Peyer's patch (tissue), 4 donors: ENCODE data around the gene SMIM15. TPM values are rescaled to one million over a fixed set of nuclear protein-coding genes. Genes with fewer than 3 reads are reported as not detected.
"Not testable (repeated sequence)": the region's sequence is repeated elsewhere in the genome, so short reads cannot be mapped to it uniquely, and the experiment has no call there.

Experiments used
- DNase-seq, 3 donors: peaks; one replicate each; pipeline ENCODE4 v3.0.0-alpha.2; 2017 to 2019
- H3K27ac ChIP-seq, 4 donors: fragments of 200-600 bp; sonication (generic); one replicate each; pipeline ENCODE4 v1.5.1; 2016 to 2019
- H3K27me3 ChIP-seq, 2 donors: fragments of 200-600 bp; sonication (generic); one replicate each; pipeline ENCODE4 v1.5.1; 2019
- H3K36me3 ChIP-seq, 3 donors: fragments of 200-600 bp; sonication (generic); one replicate each; pipeline ENCODE4 v1.5.1; 2016 to 2019
- H3K4me1 ChIP-seq, 4 donors: fragments of 200-600 bp; sonication (generic); one replicate each; pipeline ENCODE4 v1.5.1; 2016 to 2019
- H3K4me3 ChIP-seq, 4 donors: fragments of 200-600 bp; sonication (generic); 1 replicate in 3 of 4; 2 replicates in 1 of 4; pipeline ENCODE4 v1.5.1; 2016 to 2019; ENCODE audit warnings: mild to moderate bottlenecking in 1 of 4
- H3K9me3 ChIP-seq, 4 donors: fragments of 200-600 bp; sonication (generic); one replicate each; pipeline ENCODE4 v1.5.1; 2016 to 2019; ENCODE audit warnings: mild to moderate bottlenecking in 1 of 4
- POLR2A ChIP-seq, 2 donors: fragments of 450-650 bp; IDR thresholded peaks; one replicate each; pipeline ENCODE4 v1.5.1; 2017; ENCODE audit warnings: antibody characterized with exemption in 2 of 2, mild to moderate bottlenecking in 2 of 2, moderate library complexity in 2 of 2
- total RNA-seq, 4 donors: library from RNA; depleted of rRNA; stranded (reverse); fragments of >200 nt; gene quantifications; one replicate each; pipeline ENCODE4 v1.1.0, GENCODE V29; 2016
- TF ChIP-seq, protein P1 (sequence below), 6 experiments: fragments of 450-650 bp in 4 of 6; fragments of 200-600 bp in 2 of 6; sonication (generic) in 1 of 6; IDR thresholded peaks; one replicate each; pipeline ENCODE4 v1.5.1; 2017 to 2019; ENCODE audit warnings: antibody characterized with exemption in 6 of 6, mild to moderate bottlenecking in 3 of 6, moderate library complexity in 1 of 6

SMIM15 gene
- total RNA-seq, 4 donors from 2014 or later = 23.9 to 55.1 (median 36.9) TPM

DNA sequence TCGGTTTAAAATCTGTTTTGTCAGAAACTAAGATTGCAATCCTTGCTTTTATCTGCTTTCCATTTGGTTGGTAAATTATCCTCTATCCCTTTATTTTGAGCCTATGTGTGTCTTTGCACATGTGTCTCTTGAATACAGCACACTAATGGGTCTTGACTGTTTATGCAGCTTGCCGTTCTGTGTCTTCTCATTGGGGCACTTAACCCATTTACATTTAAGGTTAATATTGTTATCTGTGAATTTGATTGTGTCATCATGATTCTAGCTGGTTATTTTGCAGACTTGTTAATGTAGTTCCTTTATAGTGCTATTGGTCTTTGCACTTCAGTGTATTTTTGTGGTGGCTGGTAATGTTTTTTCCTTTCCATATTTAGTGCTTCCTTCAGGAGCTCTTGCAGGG is 36.3 kb upstream of the SMIM15 start:
- no peaks in the 10 kb centered on the region for H3K9me3 ChIP-seq
- H3K4me1 ChIP-seq = no peaks in the 10 kb centered on the region
- H3K36me3 ChIP-seq = no peaks in the 10 kb centered on the region
- H3K27ac ChIP-seq = no peak overlapping the region
- H3K4me3 ChIP-seq = no peak overlapping the region
- DNase-seq = no peak
- H3K27me3 ChIP-seq = no peaks in the 10 kb centered on the region
- no peak for TF ChIP-seq POLR2A (IDR thresholded peaks at IDR 0.05)
- TF ChIP-seq, protein P1, sequence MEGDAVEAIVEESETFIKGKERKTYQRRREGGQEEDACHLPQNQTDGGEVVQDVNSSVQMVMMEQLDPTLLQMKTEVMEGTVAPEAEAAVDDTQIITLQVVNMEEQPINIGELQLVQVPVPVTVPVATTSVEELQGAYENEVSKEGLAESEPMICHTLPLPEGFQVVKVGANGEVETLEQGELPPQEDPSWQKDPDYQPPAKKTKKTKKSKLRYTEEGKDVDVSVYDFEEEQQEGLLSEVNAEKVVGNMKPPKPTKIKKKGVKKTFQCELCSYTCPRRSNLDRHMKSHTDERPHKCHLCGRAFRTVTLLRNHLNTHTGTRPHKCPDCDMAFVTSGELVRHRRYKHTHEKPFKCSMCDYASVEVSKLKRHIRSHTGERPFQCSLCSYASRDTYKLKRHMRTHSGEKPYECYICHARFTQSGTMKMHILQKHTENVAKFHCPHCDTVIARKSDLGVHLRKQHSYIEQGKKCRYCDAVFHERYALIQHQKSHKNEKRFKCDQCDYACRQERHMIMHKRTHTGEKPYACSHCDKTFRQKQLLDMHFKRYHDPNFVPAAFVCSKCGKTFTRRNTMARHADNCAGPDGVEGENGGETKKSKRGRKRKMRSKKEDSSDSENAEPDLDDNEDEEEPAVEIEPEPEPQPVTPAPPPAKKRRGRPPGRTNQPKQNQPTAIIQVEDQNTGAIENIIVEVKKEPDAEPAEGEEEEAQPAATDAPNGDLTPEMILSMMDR (IDR thresholded peaks at IDR 0.05) = no peak

GRCh38 chr5:61187826-61188225 is 25.6 kb upstream of the SMIM15 start:
- not testable (repeated sequence) for H3K4me1 ChIP-seq, H3K36me3 ChIP-seq, DNase-seq, H3K4me3 ChIP-seq, H3K27me3 ChIP-seq, H3K27ac ChIP-seq, H3K9me3 ChIP-seq

- not testable (repeated sequence) for H3K27ac ChIP-seq, DNase-seq, H3K27me3 ChIP-seq, H3K9me3 ChIP-seq, H3K36me3 ChIP-seq, H3K4me1 ChIP-seq, H3K4me3 ChIP-seq
These were observed 25.1 kb upstream of the SMIM15 start for GRCh38 chr5:61187352-61187751.

GRCh38 chr5:61186634-61187033 is 24.4 kb upstream of the SMIM15 start:
- TF ChIP-seq POLR2A (IDR thresholded peaks at IDR 0.05) = no peak
- TF ChIP-seq, protein P1 (IDR thresholded peaks at IDR 0.05) = no peak
- no peak for DNase-seq
- no peaks in the 10 kb centered on the region for H3K36me3 ChIP-seq
- no peaks in the 10 kb centered on the region for H3K4me1 ChIP-seq
- no peak overlapping the region for H3K27ac ChIP-seq
- H3K9me3 ChIP-seq = no peaks in the 10 kb centered on the region
- H3K4me3 ChIP-seq = no peak overlapping the region
- H3K27me3 ChIP-seq = no peaks in the 10 kb centered on the region

GRCh38 chr5:61184708-61185107 is 22.4 kb upstream of the SMIM15 start:
- no peak for DNase-seq
- Histone ChIP-seq H3K36me3 (no peaks in the 10 kb centered on the region), H3K27ac (no peak overlapping the region), H3K4me3 (no peak overlapping the region), H3K4me1 (no peaks in the 10 kb centered on the region), H3K27me3 (no peaks in the 10 kb centered on the region), H3K9me3 (no peaks in the 10 kb centered on the region)
- TF ChIP-seq, protein P1 (IDR thresholded peaks at IDR 0.05) = no peak
- TF ChIP-seq POLR2A (IDR thresholded peaks at IDR 0.05) = no peak

DNA sequence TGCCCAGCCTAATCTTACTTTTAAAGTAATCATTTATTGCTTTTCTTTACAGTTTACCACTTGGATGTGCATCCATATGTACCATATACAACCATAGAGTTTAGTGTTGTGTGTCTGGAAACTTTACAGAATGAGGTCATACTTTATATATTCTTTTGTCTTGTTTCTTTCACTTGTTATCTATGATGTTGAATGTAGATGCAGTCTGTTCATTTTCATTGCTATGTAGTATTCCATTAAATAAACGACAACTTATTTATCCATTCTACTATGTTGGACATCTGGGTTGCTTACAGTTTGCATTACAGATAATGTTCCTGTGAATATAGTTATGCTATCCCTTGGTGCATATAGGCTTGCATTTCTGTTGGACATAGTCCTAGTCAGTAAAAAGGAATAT is 21.3 kb upstream of the SMIM15 start:
- no peak for TF ChIP-seq POLR2A (IDR thresholded peaks at IDR 0.05)
- TF ChIP-seq, protein P1 (IDR thresholded peaks at IDR 0.05) = no peak
- Histone ChIP-seq H3K27me3 (no peaks in the 10 kb centered on the region), H3K4me3 (no peak overlapping the region), H3K9me3 (no peaks in the 10 kb centered on the region), H3K4me1 (no peaks in the 10 kb centered on the region), H3K27ac (no peak overlapping the region), H3K36me3 (no peaks in the 10 kb centered on the region)
- no peak for DNase-seq

DNA sequence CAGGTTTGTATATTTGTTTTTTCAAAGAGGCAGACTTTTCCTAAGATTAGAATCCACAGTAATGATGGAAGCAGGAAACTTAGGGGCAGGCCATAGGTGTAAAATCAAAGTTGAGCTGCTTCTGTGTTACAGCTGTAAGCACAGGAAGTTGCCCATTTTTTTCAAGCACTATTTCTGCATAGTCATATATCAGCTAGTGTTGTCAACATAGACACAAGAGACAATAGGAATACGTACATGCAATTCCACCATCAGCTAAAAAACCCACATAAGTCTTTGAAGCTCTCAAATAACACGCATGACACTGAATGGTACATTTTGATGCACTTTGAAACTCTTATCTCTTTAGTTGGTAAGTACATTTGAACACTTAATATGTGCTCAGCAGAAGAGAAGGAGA is 20.2 kb upstream of the SMIM15 start:
- no peak for TF ChIP-seq POLR2A (IDR thresholded peaks at IDR 0.05)
- TF ChIP-seq, protein P1 (IDR thresholded peaks at IDR 0.05) = no peak
- Histone ChIP-seq H3K9me3 (no peaks in the 10 kb centered on the region), H3K4me3 (no peak overlapping the region), H3K27me3 (no peaks in the 10 kb centered on the region), H3K36me3 (no peaks in the 10 kb centered on the region), H3K4me1 (no peaks in the 10 kb centered on the region), H3K27ac (no peak overlapping the region)
- no peak for DNase-seq
